ENCODE measurements around the gene MCAM.

The MCAM gene

GRCh38 chr11:119293461-119293860, 23.5 kb downstream of the MCAM start:
- in situ Hi-C loops (cut with HindIII; ENCODE audit: low sequenced_read_pairs) = loop anchor here (25.0 kb wide), 1 partner anchor 181 kb away; the partner anchor contains the start of genes C2CD2L, DPAGT1 and HINFP
- no peak for TF ChIP-seq CTCF (IDR thresholded peaks at IDR 0.05; ENCODE audit: low read depth, low read length, missing control alignments)

GRCh38 chr11:119290894-119291497, 25.9 kb downstream of the MCAM start:
- DNase-seq (ENCODE audit: low read depth) = no peak
- TF ChIP-seq CTCF (IDR thresholded peaks at IDR 0.05; ENCODE audit: low read depth, low read length, missing control alignments) = no peak
- H3K4me3 ChIP-seq (ENCODE audit: low read depth, low read length) = no peak overlapping the region
- in situ Hi-C loops (cut with HindIII; ENCODE audit: low sequenced_read_pairs) = loop anchor here (25.0 kb wide), 1 partner anchor 179 kb away; the partner anchor contains the start of genes C2CD2L, DPAGT1 and HINFP

More at GRCh38 chr11:119293461-119293860, 23.5 kb downstream of the MCAM start:
- H3K4me3 ChIP-seq (ENCODE audit: low read depth, low read length) = no peak overlapping the region
- no peak for DNase-seq (ENCODE audit: low read depth)

- in situ Hi-C loops (cut with HindIII; ENCODE audit: low sequenced_read_pairs) = loop anchor here (5.0 to 25.0 kb wide), 2 partner anchors 96 to 176 kb away; partner anchors contain the start of genes C2CD2L, DPAGT1 and HINFP
- TF ChIP-seq CTCF (IDR thresholded peaks at IDR 0.05; ENCODE audit: low read depth, low read length, missing control alignments) = no peak
- no peak for DNase-seq (ENCODE audit: low read depth)
- no peak overlapping the region for H3K4me3 ChIP-seq (ENCODE audit: low read depth, low read length)
These were observed 28.7 kb downstream of the MCAM start for GRCh38 chr11:119288219-119288618.

DNA sequence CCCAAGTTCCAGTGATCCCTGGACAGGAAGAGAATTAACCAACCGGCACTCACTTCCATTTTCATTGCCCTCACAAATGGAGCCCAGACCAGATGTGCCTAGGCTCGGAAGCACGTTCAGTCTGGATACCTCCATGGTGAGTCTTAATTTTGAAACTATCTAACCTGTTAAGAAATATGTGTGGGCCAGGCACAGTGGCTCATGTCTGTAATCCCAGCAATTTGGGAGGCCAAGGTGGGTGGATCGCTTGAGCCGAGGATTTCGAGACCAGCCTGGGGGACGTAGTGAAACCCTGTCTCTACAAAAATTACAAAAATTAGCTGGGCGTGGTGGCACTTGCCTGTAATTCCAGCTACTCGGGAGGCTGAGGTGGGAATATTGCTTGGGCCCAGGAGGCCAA, 31.5 kb downstream of the MCAM start:
- TF ChIP-seq CTCF (IDR thresholded peaks at IDR 0.05; ENCODE audit: low read depth, low read length, missing control alignments) = no peak
- no peak for DNase-seq (ENCODE audit: low read depth)
- H3K4me3 ChIP-seq (ENCODE audit: low read depth, low read length) = no peak overlapping the region
- in situ Hi-C loops (cut with HindIII; ENCODE audit: low sequenced_read_pairs) = loop anchor here (5.0 to 25.0 kb wide), 2 partner anchors 93 to 173 kb away; partner anchors contain the start of genes C2CD2L, DPAGT1 and HINFP

GRCh38 chr11:119284344-119285157, 32.4 kb downstream of the MCAM start:
- peak; percentile 9 for DNase-seq (ENCODE audit: low read depth)
- in situ Hi-C loops (cut with HindIII; ENCODE audit: low sequenced_read_pairs) = loop anchor here (5.0 to 25.0 kb wide), 2 partner anchors 92 to 172 kb away; partner anchors contain the start of genes C2CD2L, DPAGT1 and HINFP
- no peak overlapping the region for H3K4me3 ChIP-seq (ENCODE audit: low read depth, low read length)
- peak; percentile 40 for TF ChIP-seq CTCF (IDR thresholded peaks at IDR 0.05; ENCODE audit: low read depth, low read length, missing control alignments)

DNA sequence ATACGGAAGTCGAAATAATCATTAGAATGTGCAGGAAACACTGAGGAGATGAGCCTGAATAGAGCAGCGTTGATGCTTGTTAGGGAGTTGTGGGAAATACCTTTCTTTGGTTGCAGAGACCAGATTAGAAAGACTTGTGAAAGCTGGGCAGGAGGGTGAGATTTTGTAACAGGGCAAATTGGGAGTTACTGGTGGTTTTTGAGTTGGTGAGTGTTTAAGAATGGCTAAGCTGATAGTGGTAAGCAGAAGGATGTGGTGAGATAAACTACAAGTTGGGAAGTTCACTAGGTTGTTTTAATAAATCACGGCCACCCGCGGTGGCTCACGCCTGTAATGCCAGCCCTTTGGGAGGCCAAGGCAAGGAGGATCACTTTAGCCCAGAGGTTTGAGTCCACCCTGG, 34.4 kb downstream of the MCAM start:
- TF ChIP-seq CTCF (IDR thresholded peaks at IDR 0.05; ENCODE audit: low read depth, low read length, missing control alignments) = no peak

More for the DNA sequence above, 34.4 kb downstream of the MCAM start:
- no peak overlapping the region for H3K4me3 ChIP-seq (ENCODE audit: low read depth, low read length)
- no peak for DNase-seq (ENCODE audit: low read depth)
- in situ Hi-C loops (cut with HindIII; ENCODE audit: low sequenced_read_pairs) = loop anchor here (25.0 kb wide), 1 partner anchor 170 kb away; the partner anchor contains the start of genes C2CD2L, DPAGT1 and HINFP
